BE2C (cell line): ENCODE measurements around the gene ANKRD30A.

Experiments used
- DNase-seq: peaks from one replicate; pipeline ENCODE4 v3.0.0-alpha.2; 2020
- H3K27me3 ChIP-seq: fragments of 250-450 bp; sonication (Bioruptor Pico); 2 replicates; pipeline ENCODE4 v1.5.1; 2020; ENCODE audit warnings: mild to moderate bottlenecking
- H3K36me3 ChIP-seq: fragments of 250-450 bp; sonication (Bioruptor Pico); 2 replicates; pipeline ENCODE4 v1.5.1; 2020; ENCODE audit warnings: mild to moderate bottlenecking
- H3K4me1 ChIP-seq: fragments of 250-450 bp; sonication (Bioruptor Pico); 2 replicates; pipeline ENCODE4 v1.5.1; 2020
- H3K4me3 ChIP-seq: 2 replicates; pipeline ENCODE4 v1.5.1; 2011; ENCODE audit warnings: low read depth, low read length
- H3K9me3 ChIP-seq: fragments of 250-450 bp; sonication (Bioruptor Pico); 2 replicates; pipeline ENCODE4 v1.5.1; 2020
- CTCF ChIP-seq: IDR thresholded peaks from 2 replicates; pipeline ENCODE4 v1.5.1; 2012; ENCODE audit warnings: mild to moderate bottlenecking, low read depth, low read length

Gene ANKRD30A

GRCh38 chr10:37220866-37221265 is 95.5 kb downstream of the ANKRD30A start:
- no peak for TF ChIP-seq CTCF
- no peak overlapping the region for H3K4me3 ChIP-seq
- H3K27me3 ChIP-seq = no peaks in the 10 kb centered on the region

GRCh38 chr10:37222046-37222445 is 96.6 kb downstream of the ANKRD30A start:
- TF ChIP-seq CTCF = no peak
- no peak for DNase-seq
- Histone ChIP-seq H3K36me3 (no peaks in the 10 kb centered on the region), H3K27me3 (no peaks in the 10 kb centered on the region), H3K4me3 (no peak overlapping the region), H3K9me3 (no peaks in the 10 kb centered on the region), H3K4me1 (no peaks in the 10 kb centered on the region)

More at GRCh38 chr10:37220866-37221265, 95.5 kb downstream of the ANKRD30A start:
- Histone ChIP-seq H3K36me3 (no peaks in the 10 kb centered on the region), H3K9me3 (no peaks in the 10 kb centered on the region), H3K4me1 (no peaks in the 10 kb centered on the region)
- no peak for DNase-seq

GRCh38 chr10:37225163-37225562 is 99.8 kb downstream of the ANKRD30A start:
- H3K36me3 ChIP-seq = no peaks in the 10 kb centered on the region
- H3K9me3 ChIP-seq = no peaks in the 10 kb centered on the region

GRCh38 chr10:37226524-37226923 is 101.1 kb downstream of the ANKRD30A start:
- no peaks in the 10 kb centered on the region for H3K36me3 ChIP-seq
- no peaks in the 10 kb centered on the region for H3K9me3 ChIP-seq
- no peaks in the 10 kb centered on the region for H3K27me3 ChIP-seq
- no peak for TF ChIP-seq CTCF
- H3K4me1 ChIP-seq = no peaks in the 10 kb centered on the region
- DNase-seq = no peak
- no peak overlapping the region for H3K4me3 ChIP-seq

More at GRCh38 chr10:37225163-37225562, 99.8 kb downstream of the ANKRD30A start:
- H3K4me1 ChIP-seq = no peaks in the 10 kb centered on the region
- no peaks in the 10 kb centered on the region for H3K27me3 ChIP-seq
- no peak overlapping the region for H3K4me3 ChIP-seq
- DNase-seq = no peak
- no peak for TF ChIP-seq CTCF

GRCh38 chr10:37234692-37235091 is 109.3 kb downstream of the ANKRD30A start:
- no peaks in the 10 kb centered on the region for H3K27me3 ChIP-seq
- no peaks in the 10 kb centered on the region for H3K36me3 ChIP-seq
- H3K4me1 ChIP-seq = no peaks in the 10 kb centered on the region
- no peaks in the 10 kb centered on the region for H3K9me3 ChIP-seq
- H3K4me3 ChIP-seq = no peak overlapping the region
- TF ChIP-seq CTCF = no peak
- DNase-seq = no peak

- Histone ChIP-seq H3K4me3 (no peak overlapping the region), H3K4me1 (no peaks in the 10 kb centered on the region), H3K9me3 (no peaks in the 10 kb centered on the region), H3K27me3 (no peaks in the 10 kb centered on the region), H3K36me3 (no peaks in the 10 kb centered on the region)
- no peak for TF ChIP-seq CTCF
- DNase-seq = no peak
Measured at GRCh38 chr10:37236093-37236492, 110.7 kb downstream of the ANKRD30A start.
